HCT116 (cell line): ENCODE measurements around the gene MYOM1. TPM values are rescaled to one million over a fixed set of nuclear protein-coding genes. Genes with fewer than 3 reads are reported as not detected.

Experiments used
- ATAC-seq: fragments of 200-7000 bp; cut with Tn5 transposase; 2 replicates; pipeline ENCODE4 v1.9.1; 2020; ENCODE audit warnings: mild to moderate bottlenecking, moderate library complexity
- BruUV-seq: library from RNA; stranded (reverse); fragments of 400-500 nt; replicated peaks from 2 replicates; lab custom pipeline; 2021; lab: Mats Ljungman, UMichigan
- CTCF ChIA-PET: fragments of 300-600 bp; sonication (Branson Sonifier 250); formaldehyde crosslinking; loops from one replicate; lab custom pipeline; 2021; ENCODE audit warnings: antibody characterized with exemption; lab: Charles Lee
- POLR2A ChIA-PET: fragments of 300-600, 350-600 bp; sonication (Branson Sonifier 250); formaldehyde crosslinking; loops from one replicate; lab custom pipeline; 2021; ENCODE audit warnings: antibody characterized with exemption; lab: Charles Lee
- RAD21 ChIA-PET, 2 experiments: fragments of 300-600 bp; sonication (Branson Sonifier 250); formaldehyde crosslinking; loops; one replicate each; lab custom pipeline; 2023; ENCODE audit warnings: low total read pairs in 2 of 2; ENCODE audit not compliant: uncharacterized antibody in 2 of 2, unreplicated experiment in 2 of 2, low non-redundant PET in 1 of 2; lab: Charles Lee
- DNase-seq: peaks from one replicate; pipeline ENCODE4 v3.0.0-alpha.2; 2010; ENCODE audit warnings: low read depth, low spot score
- H2AFZ ChIP-seq: fragments of 200-600 bp; shearing (Covaris generic), sonication (generic); 2 replicates; pipeline ENCODE4 v1.6.1; 2017; ENCODE audit warnings: low read depth, mixed run types, mixed read lengths, antibody characterized with exemption, low read length; ENCODE audit not compliant: poor library complexity, severe bottlenecking
- H3K27ac ChIP-seq: 2 replicates; pipeline ENCODE4 v1.5.1; 2012; ENCODE audit warnings: low read depth, low read length
- H3K27me3 ChIP-seq: fragments of 200-600 bp; sonication (generic); 2 replicates; pipeline ENCODE4 v1.6.1; 2016; ENCODE audit warnings: mixed run types, low read length, mixed read lengths; ENCODE audit not compliant: insufficient read depth
- H3K36me3 ChIP-seq, 2 experiments: fragments of 200-500 bp in 1 of 2; fragments of 200-600 bp in 1 of 2; sonication (Bioruptor generic) in 1 of 2; sonication (generic) in 1 of 2; 2 replicates each; pipeline versions ENCODE4 v1.5.1 to v1.6.1; 2014 to 2016; ENCODE audit warnings: low read length in 2 of 2, inconsistent platforms in 1 of 2, mixed read lengths in 1 of 2, mixed run types in 1 of 2; ENCODE audit not compliant: insufficient read depth in 2 of 2, control insufficient read depth in 1 of 2
- H3K4me1 ChIP-seq, 2 experiments: fragments of 200-600 bp in 1 of 2; sonication (generic) in 1 of 2; 2 replicates each; pipeline versions ENCODE4 v1.5.1 to v1.6.1; 2012 to 2017; ENCODE audit warnings: low read length in 2 of 2, inconsistent platforms in 1 of 2, mild to moderate bottlenecking in 1 of 2, mixed read lengths in 1 of 2, mixed run types in 1 of 2, moderate library complexity in 1 of 2; ENCODE audit not compliant: insufficient read depth in 2 of 2, control insufficient read depth in 1 of 2
- H3K4me2 ChIP-seq: fragments of 200-600 bp; sonication (generic); 2 replicates; pipeline ENCODE4 v1.6.1; 2017; ENCODE audit warnings: mixed run types, low read length, mixed read lengths
- H3K4me3 ChIP-seq, 2 experiments: fragments of 200-600 bp in 1 of 2; sonication (generic) in 1 of 2; replicated peaks in 1 of 2; 2 replicates each; pipeline ENCODE4 v1.5.1; 2011 to 2016; ENCODE audit warnings: low read length in 2 of 2, control low read depth in 1 of 2, low read depth in 1 of 2, mild to moderate bottlenecking in 1 of 2, mixed read lengths in 1 of 2, mixed run types in 1 of 2
- H3K79me2 ChIP-seq: fragments of 200-600 bp; sonication (generic); 2 replicates; pipeline ENCODE4 v1.6.1; 2017; ENCODE audit warnings: mild to moderate bottlenecking, mixed run types, low read length, moderate library complexity, mixed read lengths; ENCODE audit not compliant: insufficient read depth
- H3K9ac ChIP-seq: fragments of 200-600 bp; sonication (generic); 2 replicates; pipeline ENCODE4 v1.6.1; 2016; ENCODE audit warnings: low read length, mixed read lengths
- H3K9me2 ChIP-seq: fragments of 200-600 bp; sonication (generic), shearing (Covaris generic); 2 replicates; pipeline ENCODE4 v1.6.1; 2017; ENCODE audit warnings: mixed run types, mild to moderate bottlenecking, moderate library complexity; ENCODE audit not compliant: insufficient read depth
- H3K9me3 ChIP-seq, 2 experiments: fragments of 200-500 bp in 1 of 2; fragments of 200-600 bp in 1 of 2; sonication (Bioruptor generic) in 1 of 2; sonication (generic) in 1 of 2; 2 replicates each; pipeline ENCODE4 v1.6.1; 2014 to 2017; ENCODE audit warnings: low read length in 2 of 2, mixed read lengths in 2 of 2, inconsistent platforms in 1 of 2, low read depth in 1 of 2, mild to moderate bottlenecking in 1 of 2, mixed run types in 1 of 2, moderate library complexity in 1 of 2; ENCODE audit not compliant: control insufficient read depth in 1 of 2, insufficient read depth in 1 of 2
- H4K20me1 ChIP-seq: fragments of 200-600 bp; sonication (generic), shearing (Covaris generic); 2 replicates; pipeline ENCODE4 v1.6.1; 2017; ENCODE audit warnings: mixed run types, mild to moderate bottlenecking, moderate library complexity; ENCODE audit not compliant: insufficient read depth
- CBX3 ChIP-seq: IDR thresholded peaks from 2 replicates; pipeline ENCODE4 v1.6.1; 2012; ENCODE audit warnings: low read depth
- CEBPB ChIP-seq: IDR thresholded peaks from 2 replicates; pipeline ENCODE4 v1.6.1; 2012; ENCODE audit warnings: low read depth
- EGR1 ChIP-seq: IDR thresholded peaks from 2 replicates; pipeline ENCODE4 v1.6.1; 2012; ENCODE audit warnings: low read depth
- EZH2phosphoT487 ChIP-seq: fragments of 200-600 bp; IDR thresholded peaks from 2 replicates; pipeline ENCODE4 v1.6.1; 2018; ENCODE audit warnings: antibody characterized with exemption, borderline replicate concordance
- POLR2AphosphoS5 ChIP-seq: IDR thresholded peaks from 2 replicates; pipeline ENCODE4 v1.6.1; 2011; ENCODE audit warnings: mild to moderate bottlenecking, low read depth, low read length, moderate library complexity
- SP1 ChIP-seq: IDR thresholded peaks from 2 replicates; pipeline ENCODE4 v1.6.1; 2012; ENCODE audit warnings: low read depth
- SRF ChIP-seq: IDR thresholded peaks from 2 replicates; pipeline ENCODE4 v1.6.1; 2012; ENCODE audit warnings: low read depth
- TCF7L2 ChIP-seq: IDR thresholded peaks from 2 replicates; pipeline ENCODE4 v1.7.0; 2011; ENCODE audit warnings: borderline replicate concordance, inconsistent platforms; ENCODE audit not compliant: insufficient read depth, insufficient read length; ENCODE audit errors: extremely low read depth
- YY1 ChIP-seq: IDR thresholded peaks from 2 replicates; pipeline ENCODE4 v1.6.1; 2011; ENCODE audit warnings: low read length, low read depth, moderate library complexity, mild to moderate bottlenecking; ENCODE audit not compliant: insufficient replicate concordance; ENCODE audit errors: extremely low read depth
- ZFX ChIP-seq: fragments of 450-650 bp; IDR thresholded peaks from 2 replicates; pipeline ENCODE4 v1.6.1; 2017
- ZNF274 ChIP-seq: fragments of 200-500 bp; sonication (Bioruptor generic); IDR thresholded peaks from 2 replicates; pipeline ENCODE4 v1.6.1; 2014; ENCODE audit warnings: mild to moderate bottlenecking, low read depth, low read length, inconsistent platforms
- intact Hi-C: fragments of 100-400 bp; cut with micrococcal nuclease; formaldehyde crosslinking; loops from 2 replicates; pipeline ENCODE4 v1.10.0; 2022
- total RNA-seq: library from RNA; stranded (reverse); gene quantifications from one replicate; pipeline ENCODE4 v1.2.1, GENCODE V29; 2021; ENCODE audit not compliant: unreplicated experiment
- TF ChIP-seq, protein P1 (sequence below): IDR thresholded peaks from 2 replicates; pipeline ENCODE4 v1.6.1; 2011; ENCODE audit warnings: mild to moderate bottlenecking, low read length, moderate library complexity; ENCODE audit not compliant: insufficient replicate concordance; ENCODE audit errors: extremely low read depth
- TF ChIP-seq, protein P2 (sequence below): IDR thresholded peaks from 2 replicates; pipeline ENCODE4 v1.6.1; 2012
- TF ChIP-seq, protein P3 (sequence below): IDR thresholded peaks from 2 replicates; pipeline ENCODE4 v1.6.1; 2012

The MYOM1 gene
- total RNA-seq, 1 experiment from 2014 or later: 0.52 TPM

DNA sequence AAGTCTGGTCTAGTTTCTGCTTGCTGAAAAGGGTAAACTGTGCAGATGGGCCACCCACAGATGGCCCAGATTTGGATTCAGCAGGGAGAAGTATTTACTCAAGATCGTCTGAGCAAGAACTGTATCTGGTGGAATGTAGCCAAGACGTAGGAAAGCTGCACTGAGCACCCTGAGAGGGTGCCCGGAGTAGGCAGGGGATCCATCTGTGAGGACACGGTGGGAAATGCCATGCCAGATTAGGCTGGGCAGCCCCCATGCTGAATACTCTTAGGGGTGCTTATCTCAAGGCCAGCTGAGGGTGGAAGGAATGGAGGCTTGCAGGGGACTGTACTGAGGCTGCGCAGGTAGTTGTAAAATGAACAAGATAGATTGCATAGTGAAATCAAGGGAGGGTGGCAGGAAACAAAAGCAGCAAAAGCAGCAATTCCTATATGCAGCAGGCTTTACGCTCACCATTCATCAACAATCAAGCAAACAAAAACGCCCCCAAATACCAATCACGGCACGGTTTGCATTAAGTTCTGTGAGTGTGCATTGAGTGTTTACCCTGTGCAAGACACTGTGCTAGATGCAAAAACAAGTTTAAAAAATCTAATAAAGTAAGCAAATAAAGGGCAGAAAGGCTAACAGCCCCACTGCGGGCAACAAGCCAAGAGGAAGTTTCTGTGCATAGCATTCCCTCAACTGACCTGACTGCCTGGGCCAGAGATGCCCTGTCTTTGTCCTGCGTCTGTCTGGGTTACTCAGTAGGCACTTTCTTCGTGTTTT lies 174.7 kb downstream of the MYOM1 start:
- POLR2A ChIA-PET: no interaction called here
- H3K9ac ChIP-seq: no peak overlapping the region
- H3K36me3 ChIP-seq: no peaks in the 10 kb centered on the region
- no peaks in the 10 kb centered on the region for H3K9me3 ChIP-seq
- no peak overlapping the region for H3K4me3 ChIP-seq
- no peaks in the 10 kb centered on the region; a peak in 1 of 4 replicates for H3K4me1 ChIP-seq
- ATAC-seq: no peak
- no TSS peak for BruUV-seq
- no peaks in the 10 kb centered on the region for H3K27me3 ChIP-seq
- no peak overlapping the region for H3K4me2 ChIP-seq
- CTCF ChIA-PET: interaction anchor here (1.0 kb wide), 1 partner anchor 18 kb away, joined by 3 read pairs; no protein-coding TSS in a partner anchor
- intact Hi-C loops: no loop called here
- DNase-seq: no peak
- H2AFZ ChIP-seq: no peak overlapping the region
- no peaks in the 10 kb centered on the region for H3K9me2 ChIP-seq
- H3K27ac ChIP-seq: no peak overlapping the region
- RAD21 ChIA-PET: no interaction called here
- H3K79me2 ChIP-seq: no peaks in the 10 kb centered on the region
- no peaks in the 10 kb centered on the region for H4K20me1 ChIP-seq
- TF ChIP-seq, protein P1, sequence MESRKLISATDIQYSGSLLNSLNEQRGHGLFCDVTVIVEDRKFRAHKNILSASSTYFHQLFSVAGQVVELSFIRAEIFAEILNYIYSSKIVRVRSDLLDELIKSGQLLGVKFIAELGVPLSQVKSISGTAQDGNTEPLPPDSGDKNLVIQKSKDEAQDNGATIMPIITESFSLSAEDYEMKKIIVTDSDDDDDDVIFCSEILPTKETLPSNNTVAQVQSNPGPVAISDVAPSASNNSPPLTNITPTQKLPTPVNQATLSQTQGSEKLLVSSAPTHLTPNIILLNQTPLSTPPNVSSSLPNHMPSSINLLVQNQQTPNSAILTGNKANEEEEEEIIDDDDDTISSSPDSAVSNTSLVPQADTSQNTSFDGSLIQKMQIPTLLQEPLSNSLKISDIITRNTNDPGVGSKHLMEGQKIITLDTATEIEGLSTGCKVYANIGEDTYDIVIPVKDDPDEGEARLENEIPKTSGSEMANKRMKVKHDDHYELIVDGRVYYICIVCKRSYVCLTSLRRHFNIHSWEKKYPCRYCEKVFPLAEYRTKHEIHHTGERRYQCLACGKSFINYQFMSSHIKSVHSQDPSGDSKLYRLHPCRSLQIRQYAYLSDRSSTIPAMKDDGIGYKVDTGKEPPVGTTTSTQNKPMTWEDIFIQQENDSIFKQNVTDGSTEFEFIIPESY: no peak
- TF ChIP-seq SRF (no peak), YY1 (no peak), CBX3 (no peak), SP1 (no peak), POLR2AphosphoS5 (no peak), EGR1 (no peak), ZFX (no peak), ZNF274 (no peak), EZH2phosphoT487 (no peak), TCF7L2 (no peak), CEBPB (no peak)
- TF ChIP-seq, protein P2, sequence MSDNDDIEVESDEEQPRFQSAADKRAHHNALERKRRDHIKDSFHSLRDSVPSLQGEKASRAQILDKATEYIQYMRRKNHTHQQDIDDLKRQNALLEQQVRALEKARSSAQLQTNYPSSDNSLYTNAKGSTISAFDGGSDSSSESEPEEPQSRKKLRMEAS: no peak
- TF ChIP-seq, protein P3, sequence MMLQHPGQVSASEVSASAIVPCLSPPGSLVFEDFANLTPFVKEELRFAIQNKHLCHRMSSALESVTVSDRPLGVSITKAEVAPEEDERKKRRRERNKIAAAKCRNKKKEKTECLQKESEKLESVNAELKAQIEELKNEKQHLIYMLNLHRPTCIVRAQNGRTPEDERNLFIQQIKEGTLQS: no peak
